Heart right ventricle (tissue), 16 donors: Measurements from ENCODE around the gene SCAMP5. TPM values are rescaled to one million over a fixed set of nuclear protein-coding genes. Genes with fewer than 3 reads are reported as not detected.
A peak's percentile ranks its signal among the peaks of the same experiment; 100 is the strongest.

Experiments used
- ATAC-seq, 8 donors: fragments of 200-7000 bp; cut with Tn5 transposase; one replicate each; pipeline ENCODE4 v1.9.1; 2020; ENCODE audit warnings: mild to moderate bottlenecking in 8 of 8, moderate library complexity in 8 of 8, moderate number of reproducible peaks in 1 of 8
- DNase-seq, 2 donors: peaks; one replicate each; pipeline ENCODE4 v3.0.0-alpha.2; 2020
- H3K27ac ChIP-seq, 10 donors: fragments of 200-600 bp; sonication (generic) in 2 of 10; one replicate each; pipeline versions ENCODE4 v1.5.0 to v1.8.0; 2020 to 2022; ENCODE audit warnings: mild to moderate bottlenecking in 3 of 10
- H3K27me3 ChIP-seq, 7 donors: fragments of 200-600 bp; one replicate each; pipeline ENCODE4 v1.8.0; 2021 to 2022; ENCODE audit warnings: mild to moderate bottlenecking in 2 of 7
- H3K36me3 ChIP-seq, 9 donors: fragments of 200-600 bp; sonication (generic) in 1 of 9; one replicate each; pipeline versions ENCODE4 v1.5.0 to v1.8.0; 2020 to 2022; ENCODE audit warnings: mild to moderate bottlenecking in 2 of 9
- H3K4me1 ChIP-seq, 9 donors: fragments of 200-600 bp; sonication (generic) in 1 of 9; one replicate each; pipeline versions ENCODE4 v1.5.0 to v1.8.0; 2020 to 2022; ENCODE audit warnings: mild to moderate bottlenecking in 4 of 9
- H3K4me3 ChIP-seq, 10 donors: fragments of 200-600 bp; sonication (generic) in 2 of 10; one replicate each; pipeline versions ENCODE4 v1.5.0 to v1.8.0; 2020 to 2022; ENCODE audit warnings: mild to moderate bottlenecking in 7 of 10, moderate library complexity in 2 of 10
- H3K9me3 ChIP-seq, 11 donors: fragments of 200-600 bp in 10 of 11; sonication (generic) in 2 of 11; one replicate each; pipeline versions ENCODE4 v1.5.0 to v1.8.0; 2013 to 2022; ENCODE audit warnings: mild to moderate bottlenecking in 2 of 11, control low read depth in 1 of 11, moderate library complexity in 1 of 11
- CTCF ChIP-seq, 9 donors: fragments of 200-600 bp; sonication (generic) in 2 of 9; IDR thresholded peaks; one replicate each; pipeline versions ENCODE4 v1.5.0 to v1.8.0; 2021 to 2022; ENCODE audit warnings: antibody characterized with exemption in 9 of 9, mild to moderate bottlenecking in 5 of 9, moderate library complexity in 1 of 9
- WGBS, 2 donors: extraction: QIAGEN DNeasy Blood & Tissue Kit; methylation state at CpG; one replicate each; pipeline ENCODE4 v1.1.7; 2013; ENCODE audit warnings: inconsistent platforms in 1 of 2; 5-methylcytosine and 5-hydroxymethylcytosine counted together
- intact Hi-C, 10 donors: fragments of 100-400 bp; cut with DNase I; formaldehyde crosslinking; loops; one replicate each; pipeline versions ENCODE4 v1.11.1 to v1.14.2; 2022
- polyA plus RNA-seq, 2 donors: library from polyadenylated mRNA; stranded (reverse); fragments of 200-250 nt; gene quantifications; one replicate each; pipeline ENCODE4 v1.2.3, GENCODE V29; 2013
- total RNA-seq, 10 donors: library from RNA; stranded (reverse); fragmentation: NEBNext Ultra II Directional in 3 of 10; extraction: Animal tissue kit (Norgen Biotek cat#: 25700) in 3 of 10; gene quantifications; one replicate each; pipeline versions ENCODE4 v1.2.1 to v1.2.4, GENCODE V29; 2021 to 2023
- donor health status: Arrhythmogenic right ventricular cardiomyopathy.
- donor health status: ischemic (EF 13 %, LVEDD 7.1; RV severe dilation, severe dysfunction).
- donor health status: healthy with polysubstance abuse.
- donor health status: DM: no; HTN: yes; CAD: no.
- donor health status: DM: no; HTN: no; CAD: no.
- donor health status: ischemic (EF 25% LVEDD 6.9; RV normal size, moderate dysfunction).
- donor health status: ischemic (EF 25% LVEDD 5.7; RV mildly dilated, moderate dysfunction).
- donor health status: healthy.
- donor health status: DM: yes; HTN: yes; CAD: no.
- donor health status: Ischemic cardiomyopathy.
- donor health status: ischemic (EF 35%, LVEDD 5.7; RV mildly dilated, moderate dysfunction).
- donor health status: nonischemic (EF 11% LVEDD 7.7; RV severe dilation, severe dysfunction).
- donor health status: DM: yes; HTN: yes; CAD: no.
- donor health status: PGD.
- donor health status: ischemic (EF 29% LVEDD 5.4; RV normal size, mild dysfunction).
- donor health status: nonischemic (EF 23%, LVEDD 6.1; RV moderate dilation, normal function).

The SCAMP5 gene
- total and polyA plus RNA-seq, 12 donors, result 0.55 to 7.5 (median 3.8) TPM

GRCh38 chr15:75053748-75054125 lies 58.4 kb downstream of the SCAMP5 start:
- peaks cover 8 to 76% (median 54%) of the 10 kb centered on the region in 9 donors for H3K4me1 ChIP-seq
- 95 to 96% methylated on average over 7 of the region's 7 CpGs for WGBS, 2 donors
- ATAC-seq (no peak), DNase-seq (no peak)
- TF ChIP-seq CTCF (IDR thresholded peaks at IDR 0.05), result no peak
- H3K27me3 ChIP-seq, result no peaks in the 10 kb centered on the region
- peaks cover 0 to 5% (median 0%) of the 10 kb centered on the region in 9 donors for H3K36me3 ChIP-seq
- H3K27ac ChIP-seq, result peak overlapping the region in 3 of 10 donors; percentile 19 to 63 (median 31)
- intact Hi-C loops, result no loop called here
- H3K4me3 ChIP-seq, result no peak overlapping the region
- no peaks in the 10 kb centered on the region for H3K9me3 ChIP-seq

- peak in 2 of 9 donors; percentile 13 to 27 for TF ChIP-seq CTCF (IDR thresholded peaks at IDR 0.05)
- intact Hi-C loops, result no loop called here
- 48 to 60% methylated on average over 3 of the region's 3 CpGs for WGBS, 2 donors
- peak in 4 of 8 donors; percentile 15 to 56 (median 22) for ATAC-seq
- Histone ChIP-seq H3K27me3 (no peaks in the 10 kb centered on the region), H3K4me3 (no peak overlapping the region), H3K36me3 (no peaks in the 10 kb centered on the region), H3K4me1 (peaks cover 6 to 70% (median 48%) of the 10 kb centered on the region in 9 donors), H3K27ac (peak overlapping the region in 7 of 10 donors; percentile 38 to 72 (median 55)), H3K9me3 (no peaks in the 10 kb centered on the region)
- DNase-seq, result no peak
These were observed 59.0 kb downstream of the SCAMP5 start for GRCh38 chr15:75054172-75054897.

GRCh38 chr15:75056036-75056435 lies 60.7 kb downstream of the SCAMP5 start:
- intact Hi-C loops, result no loop called here
- Histone ChIP-seq H3K27me3 (no peaks in the 10 kb centered on the region), H3K4me1 (peaks cover 6 to 53% (median 39%) of the 10 kb centered on the region in 9 donors), H3K27ac (peak overlapping the region in 2 of 10 donors; percentile 24 to 70), H3K4me3 (no peak overlapping the region), H3K9me3 (no peaks in the 10 kb centered on the region), H3K36me3 (no peaks in the 10 kb centered on the region)
- no peak for DNase-seq
- no peak for TF ChIP-seq CTCF (IDR thresholded peaks at IDR 0.05)
- 92 to 94% methylated on average over 7 of the region's 7 CpGs for WGBS, 2 donors
- ATAC-seq, result no peak

- Histone ChIP-seq H3K9me3 (no peaks in the 10 kb centered on the region), H3K27ac (peak overlapping the region in 7 of 10 donors; percentile 2 to 67 (median 37)), H3K4me3 (no peak overlapping the region), H3K4me1 (peaks cover under 1 to 54% (median 23%) of the 10 kb centered on the region in 9 donors), H3K36me3 (no peaks in the 10 kb centered on the region), H3K27me3 (no peaks in the 10 kb centered on the region)
- TF ChIP-seq CTCF (IDR thresholded peaks at IDR 0.05), result no peak
- DNase-seq (no peak), ATAC-seq (no peak)
- WGBS, 2 donors, result 91 to 96% methylated on average over 4 of the region's 4 CpGs
- intact Hi-C loops, result no loop called here
These were observed 63.0 kb downstream of the SCAMP5 start for GRCh38 chr15:75058127-75058905.
